Activated naive CD4-positive, alpha-beta T cell treated with anti-CD3 and anti-CD28 coated beads, Interleukin-2, amount 50 U/mL, for 24 hours (primary cell): Measurements from ENCODE around the gene TCHH.

ENCODE experiments used
- H3K27ac Mint-ChIP-seq: one replicate; pipeline ENCODE4 v1.8.0; 2021; ENCODE audit warnings: mild to moderate bottlenecking, mixed read lengths
- H3K27me3 Mint-ChIP-seq: one replicate; pipeline ENCODE4 v1.8.0; 2021; ENCODE audit warnings: mixed read lengths
- H3K36me3 Mint-ChIP-seq: one replicate; pipeline ENCODE4 v1.8.0; 2021; ENCODE audit warnings: mixed read lengths
- H3K4me1 Mint-ChIP-seq: one replicate; pipeline ENCODE4 v1.8.0; 2021; ENCODE audit warnings: mixed read lengths
- H3K4me3 Mint-ChIP-seq: one replicate; pipeline ENCODE4 v1.8.0; 2021; ENCODE audit warnings: mild to moderate bottlenecking, mixed read lengths
- H3K9me3 Mint-ChIP-seq: one replicate; pipeline ENCODE4 v1.8.0; 2021; ENCODE audit warnings: mixed read lengths

Gene TCHH

GRCh38 chr1:152137215-152137614 is 22.0 kb upstream of the TCHH start:
- no peaks in the 10 kb centered on the region for H3K4me1 Mint-ChIP-seq
- peaks cover 35% of the 10 kb centered on the region for H3K27me3 Mint-ChIP-seq
- no peak overlapping the region for H3K27ac Mint-ChIP-seq
- no peak overlapping the region for H3K4me3 Mint-ChIP-seq
- H3K9me3 Mint-ChIP-seq, result peaks cover 11% of the 10 kb centered on the region
- H3K36me3 Mint-ChIP-seq, result no peaks in the 10 kb centered on the region

- no peaks in the 10 kb centered on the region for H3K4me1 Mint-ChIP-seq
- peaks cover 42% of the 10 kb centered on the region for H3K27me3 Mint-ChIP-seq
- peaks cover 11% of the 10 kb centered on the region for H3K9me3 Mint-ChIP-seq
- no peak overlapping the region for H3K27ac Mint-ChIP-seq
- H3K4me3 Mint-ChIP-seq, result no peak overlapping the region
- no peaks in the 10 kb centered on the region for H3K36me3 Mint-ChIP-seq
These were observed 14.9 kb upstream of the TCHH start for GRCh38 chr1:152130186-152130585.

- Mint-ChIP-seq H3K27me3 (peaks cover 45% of the 10 kb centered on the region), H3K9me3 (peaks cover 3% of the 10 kb centered on the region), H3K36me3 (no peaks in the 10 kb centered on the region), H3K27ac (no peak overlapping the region), H3K4me1 (no peaks in the 10 kb centered on the region), H3K4me3 (no peak overlapping the region)
These were observed 12.4 kb upstream of the TCHH start for GRCh38 chr1:152127673-152128072.

- Mint-ChIP-seq H3K36me3 (no peaks in the 10 kb centered on the region), H3K4me1 (no peaks in the 10 kb centered on the region), H3K27ac (no peak overlapping the region), H3K4me3 (no peak overlapping the region), H3K9me3 (no peaks in the 10 kb centered on the region), H3K27me3 (peaks cover 49% of the 10 kb centered on the region)
These were observed 10.7 kb upstream of the TCHH start for GRCh38 chr1:152125834-152126443.

DNA sequence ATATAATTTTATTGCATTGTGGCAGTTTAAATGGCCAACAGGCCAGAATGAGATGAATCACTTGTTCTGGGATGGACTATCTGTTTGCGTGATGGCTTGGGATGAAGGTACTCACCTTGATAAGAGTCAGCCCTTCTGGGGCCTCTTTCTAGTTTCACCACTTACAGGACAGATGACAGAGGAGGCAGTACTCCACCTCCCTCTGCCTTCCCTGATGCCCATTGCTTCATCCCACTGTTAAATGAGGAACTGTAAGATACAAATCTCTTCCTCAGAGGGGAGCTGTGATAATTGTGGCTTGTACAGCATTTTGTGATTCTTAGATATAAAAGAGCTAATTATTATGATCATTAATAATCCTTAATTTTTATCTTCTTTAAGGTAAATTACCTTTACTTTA is 3.7 kb upstream of the TCHH start:
- Mint-ChIP-seq H3K27me3 (peaks cover 22% of the 10 kb centered on the region), H3K27ac (no peak overlapping the region)

GRCh38 chr1:152112885-152113432 is 2.3 kb downstream of the TCHH start:
- H3K27me3 Mint-ChIP-seq, result peaks cover 14% of the 10 kb centered on the region
- no peaks in the 10 kb centered on the region for H3K36me3 Mint-ChIP-seq
- no peak overlapping the region for H3K27ac Mint-ChIP-seq
- H3K4me1 Mint-ChIP-seq, result no peaks in the 10 kb centered on the region
- no peaks in the 10 kb centered on the region for H3K9me3 Mint-ChIP-seq
- no peak overlapping the region for H3K4me3 Mint-ChIP-seq

More for the DNA sequence above, 3.7 kb upstream of the TCHH start:
- Mint-ChIP-seq H3K4me1 (no peaks in the 10 kb centered on the region), H3K9me3 (no peaks in the 10 kb centered on the region), H3K4me3 (no peak overlapping the region), H3K36me3 (no peaks in the 10 kb centered on the region)

DNA sequence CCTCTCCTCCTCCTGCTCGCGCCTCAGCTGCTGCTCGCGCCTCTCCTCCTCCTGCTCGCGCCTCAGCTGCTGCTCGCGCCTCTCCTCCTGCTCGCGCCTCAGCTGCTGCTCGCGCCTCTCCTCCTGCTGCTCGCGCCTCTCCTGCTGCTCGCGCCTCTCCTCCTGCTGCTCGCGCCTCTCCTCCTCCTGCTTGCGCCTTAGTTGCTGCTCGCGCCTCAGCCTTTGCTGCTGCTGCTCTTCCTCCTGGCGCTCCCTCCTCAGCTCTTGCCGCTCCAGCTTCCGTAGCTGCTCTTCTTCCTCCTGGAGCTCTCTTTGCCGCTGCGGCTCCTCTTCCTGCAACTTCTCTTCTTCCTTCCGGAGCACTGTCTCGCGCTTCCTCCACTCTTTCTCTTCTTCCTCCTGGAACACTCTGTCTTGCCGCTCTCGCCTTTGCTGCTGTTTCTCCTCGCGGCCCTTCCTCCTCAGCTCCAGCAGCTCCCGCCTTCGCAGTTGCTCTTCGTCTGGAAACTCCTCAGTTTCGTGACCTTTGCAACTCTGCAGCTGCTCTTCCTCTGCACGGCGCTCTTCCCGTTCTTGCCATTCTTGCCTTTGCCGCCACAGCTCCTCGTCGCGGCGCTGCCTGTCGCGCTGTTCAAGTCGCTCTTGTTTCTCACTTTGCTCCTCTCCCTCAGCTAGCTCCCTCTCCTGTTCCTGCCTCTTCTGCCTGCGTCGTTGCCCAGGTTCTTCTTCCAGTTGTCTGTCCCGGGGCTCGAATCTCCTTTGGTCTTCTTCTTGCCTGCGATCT is 3.0 kb downstream of the TCHH start:
- no peaks in the 10 kb centered on the region for H3K4me1 Mint-ChIP-seq
- H3K27ac Mint-ChIP-seq, result no peak overlapping the region
- no peaks in the 10 kb centered on the region for H3K36me3 Mint-ChIP-seq
- peaks cover 12% of the 10 kb centered on the region for H3K27me3 Mint-ChIP-seq
- H3K9me3 Mint-ChIP-seq, result no peaks in the 10 kb centered on the region
- no peak overlapping the region for H3K4me3 Mint-ChIP-seq

- H3K27ac Mint-ChIP-seq, result no peak overlapping the region
- no peaks in the 10 kb centered on the region for H3K36me3 Mint-ChIP-seq
- no peaks in the 10 kb centered on the region for H3K9me3 Mint-ChIP-seq
- peaks cover 7% of the 10 kb centered on the region for H3K27me3 Mint-ChIP-seq
- no peak overlapping the region for H3K4me3 Mint-ChIP-seq
- H3K4me1 Mint-ChIP-seq, result no peaks in the 10 kb centered on the region
These were observed 3.7 kb downstream of the TCHH start for GRCh38 chr1:152111515-152111968.

DNA sequence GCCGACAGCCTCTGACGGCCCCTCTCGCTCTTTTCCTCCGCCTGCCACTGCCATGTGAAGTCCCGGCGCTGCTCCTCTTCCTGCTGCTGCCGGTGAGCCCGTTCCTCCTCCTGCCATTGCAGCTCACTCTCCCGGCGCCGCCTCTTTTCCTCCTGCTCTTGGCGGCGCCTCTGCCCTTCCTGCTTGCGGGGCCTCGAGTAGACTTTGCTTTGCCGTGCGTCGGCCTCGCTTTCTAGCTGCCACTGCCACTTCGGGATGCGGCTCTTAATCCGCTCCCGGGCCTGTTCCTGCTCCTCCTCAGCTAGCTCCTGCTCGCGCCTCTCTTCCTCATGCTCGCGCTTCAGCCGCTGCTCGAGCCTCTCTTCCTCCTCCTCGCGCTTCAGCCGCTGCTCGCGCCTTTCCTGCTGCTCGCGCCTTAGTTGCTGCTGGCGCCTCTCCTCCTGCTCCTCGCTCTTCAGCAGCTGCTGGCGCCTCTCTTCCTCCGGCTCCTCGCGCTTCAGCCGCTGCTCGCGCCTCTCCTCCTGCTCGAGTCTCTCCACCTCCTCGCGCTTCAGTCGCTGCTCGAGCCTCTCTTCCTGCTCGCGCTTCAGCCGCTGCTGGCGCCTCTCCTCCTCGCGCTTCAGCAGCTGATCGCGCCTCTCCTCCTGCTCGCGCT is 4.3 kb downstream of the TCHH start:
- H3K4me3 Mint-ChIP-seq, result no peak overlapping the region
- H3K4me1 Mint-ChIP-seq, result no peaks in the 10 kb centered on the region
- H3K9me3 Mint-ChIP-seq, result no peaks in the 10 kb centered on the region
- no peak overlapping the region for H3K27ac Mint-ChIP-seq
- H3K27me3 Mint-ChIP-seq, result peaks cover 4% of the 10 kb centered on the region
- H3K36me3 Mint-ChIP-seq, result no peaks in the 10 kb centered on the region

DNA sequence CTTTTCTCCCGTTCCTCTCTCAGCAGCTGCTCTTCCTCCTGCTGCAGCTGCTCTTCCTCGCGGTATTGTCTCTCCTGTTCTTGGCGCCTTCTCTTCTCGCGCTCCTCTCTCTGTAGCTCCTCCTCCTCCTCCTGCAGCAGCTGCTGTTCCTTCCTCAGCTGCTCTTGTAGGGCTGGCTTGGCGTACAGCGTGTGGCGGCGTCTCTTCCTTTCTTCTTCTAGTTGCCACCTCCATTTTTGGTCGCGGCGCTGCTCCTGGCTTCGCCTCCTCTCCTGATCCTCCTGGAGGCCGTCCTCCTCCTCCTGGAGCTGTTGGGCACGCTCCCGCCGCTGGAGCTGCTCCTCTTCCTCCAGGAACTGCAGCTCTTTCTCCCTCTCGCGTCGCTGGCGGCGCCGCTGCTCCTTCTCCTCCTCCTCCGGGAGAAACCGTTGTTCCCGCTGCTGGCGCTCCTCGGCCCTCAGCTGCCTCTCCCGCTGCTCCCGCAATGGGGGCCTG is 4.8 kb downstream of the TCHH start:
- Mint-ChIP-seq H3K27me3 (peaks cover 3% of the 10 kb centered on the region), H3K4me3 (no peak overlapping the region), H3K4me1 (no peaks in the 10 kb centered on the region), H3K36me3 (no peaks in the 10 kb centered on the region), H3K9me3 (no peaks in the 10 kb centered on the region), H3K27ac (no peak overlapping the region)

DNA sequence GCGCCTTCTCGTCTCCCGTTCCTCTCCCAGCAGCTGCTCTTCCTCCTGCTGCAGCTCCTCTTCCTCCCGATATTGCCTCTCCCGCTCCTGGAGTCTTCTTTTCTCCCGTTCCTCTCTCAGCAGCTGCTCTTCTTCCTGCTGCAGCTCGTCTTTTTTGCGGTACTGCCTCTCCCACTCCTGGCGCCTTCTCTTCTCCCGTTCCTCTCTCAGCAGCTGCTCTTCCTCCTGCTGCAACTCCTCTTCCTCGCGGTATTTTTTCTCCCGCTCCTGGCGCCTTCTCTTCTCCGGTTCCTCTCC is 5.3 kb downstream of the TCHH start:
- Mint-ChIP-seq H3K4me1 (no peaks in the 10 kb centered on the region), H3K36me3 (no peaks in the 10 kb centered on the region), H3K9me3 (no peaks in the 10 kb centered on the region), H3K4me3 (no peak overlapping the region), H3K27me3 (peaks cover 6% of the 10 kb centered on the region), H3K27ac (no peak overlapping the region)

DNA sequence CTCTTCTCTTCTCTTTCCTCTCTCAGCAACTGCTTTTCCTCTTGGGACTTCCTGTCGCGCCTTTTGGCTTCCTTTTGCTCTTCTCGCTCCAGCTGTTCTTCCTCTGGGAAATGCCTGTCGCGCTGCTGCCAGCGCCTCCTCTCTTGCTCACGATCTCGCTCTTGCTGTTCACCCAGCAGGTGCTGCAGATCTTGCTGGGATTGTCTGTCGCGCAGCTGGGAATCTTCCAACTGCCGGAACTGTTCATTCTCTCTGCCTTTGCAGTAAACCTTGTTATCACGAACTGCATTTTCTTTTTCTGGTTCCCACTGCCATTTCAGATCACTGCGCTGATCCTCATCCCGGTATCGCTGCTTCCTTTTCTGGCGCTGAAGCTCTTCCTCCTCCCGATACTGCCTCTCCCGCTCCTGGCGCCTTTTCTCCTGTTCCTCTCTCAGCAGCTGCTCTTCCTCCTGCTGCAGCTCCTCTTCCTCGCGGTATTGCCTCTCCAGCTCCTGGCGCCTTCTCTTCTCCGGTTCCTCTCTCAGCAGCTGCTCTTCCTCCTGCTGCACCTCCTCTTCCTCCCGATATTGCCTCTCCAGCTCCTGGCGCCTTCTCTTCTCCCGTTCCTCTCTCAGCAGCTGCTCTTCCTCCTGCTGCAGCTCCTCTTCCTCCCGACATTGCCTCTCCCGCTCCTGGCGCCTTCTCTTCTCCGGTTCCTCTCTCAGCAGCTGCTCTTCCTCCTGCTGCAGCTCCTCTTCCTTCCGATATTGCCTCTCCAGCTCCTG is 5.8 kb downstream of the TCHH start:
- Mint-ChIP-seq H3K4me3 (no peak overlapping the region), H3K9me3 (no peaks in the 10 kb centered on the region)

DNA sequence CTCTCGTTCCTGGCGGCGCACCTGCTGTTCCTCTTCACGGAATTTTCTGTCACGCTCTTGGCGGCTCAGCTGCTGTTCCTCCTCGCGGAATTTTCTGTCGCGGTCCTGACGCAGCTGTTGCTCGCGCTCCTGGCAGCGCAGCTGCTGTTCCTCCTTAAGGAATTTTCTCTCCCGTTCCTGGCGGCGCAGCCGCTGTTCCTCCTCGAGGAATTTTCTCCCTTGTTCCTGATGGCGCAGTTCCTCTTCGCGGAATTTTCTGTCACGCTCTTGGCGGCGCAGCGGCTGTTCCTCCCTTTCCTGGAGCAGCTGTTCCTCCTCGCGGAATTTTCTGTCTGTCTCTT is 6.4 kb downstream of the TCHH start:
- Mint-ChIP-seq H3K4me1 (no peaks in the 10 kb centered on the region), H3K27ac (no peak overlapping the region), H3K4me3 (no peak overlapping the region), H3K36me3 (no peaks in the 10 kb centered on the region), H3K27me3 (peaks cover 6% of the 10 kb centered on the region), H3K9me3 (no peaks in the 10 kb centered on the region)

More for the DNA sequence above, 5.8 kb downstream of the TCHH start:
- H3K4me1 Mint-ChIP-seq, result no peaks in the 10 kb centered on the region
- H3K27me3 Mint-ChIP-seq, result peaks cover 6% of the 10 kb centered on the region
- H3K27ac Mint-ChIP-seq, result no peak overlapping the region
- no peaks in the 10 kb centered on the region for H3K36me3 Mint-ChIP-seq

- Mint-ChIP-seq H3K4me3 (peak overlapping the region; percentile 57), H3K36me3 (no peaks in the 10 kb centered on the region), H3K27ac (no peak overlapping the region), H3K4me1 (no peaks in the 10 kb centered on the region), H3K27me3 (peaks cover 8% of the 10 kb centered on the region), H3K9me3 (no peaks in the 10 kb centered on the region)
These were observed 7.0 kb downstream of the TCHH start for GRCh38 chr1:152107984-152108881.
